ENCODE data around the gene PIK3R2.

The PIK3R2 gene

DNA sequence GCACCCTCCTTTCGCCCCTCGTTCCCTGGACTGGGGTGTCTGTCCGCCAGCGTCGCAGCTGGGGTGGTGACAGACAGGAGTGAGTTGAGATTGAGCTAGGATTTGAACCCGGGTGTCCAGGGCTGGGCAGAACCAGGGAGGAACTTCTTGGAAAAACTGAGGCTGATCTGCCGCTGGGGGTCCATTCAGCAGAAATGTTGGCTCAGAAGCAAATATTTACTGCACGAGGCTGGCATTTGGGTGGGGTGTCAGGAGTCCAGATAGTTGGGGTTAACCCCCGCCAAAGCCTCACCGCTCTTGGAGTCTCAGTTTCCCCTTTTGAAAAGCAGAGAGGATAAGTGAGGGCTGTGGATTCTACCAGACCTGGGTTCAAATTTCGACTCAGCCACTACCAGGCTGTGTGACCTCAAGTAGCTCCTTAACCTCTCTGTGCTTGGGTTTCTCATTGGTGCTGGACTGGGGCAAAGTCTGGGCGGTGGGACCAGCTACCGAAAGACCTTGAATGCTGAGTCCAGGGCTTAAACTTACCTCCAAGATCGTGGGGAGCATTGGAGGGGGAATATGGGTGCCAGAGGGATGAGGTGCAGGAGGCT lies 34.4 kb upstream of the PIK3R2 start:
- DNase-seq (ENCODE audit: insufficient read length, low spot score), result no peak
- no peak for TF ChIP-seq POLR2A (IDR thresholded peaks at IDR 0.05; ENCODE audit: low read depth, low read length)
- FAIRE-seq, result no peak

DNA sequence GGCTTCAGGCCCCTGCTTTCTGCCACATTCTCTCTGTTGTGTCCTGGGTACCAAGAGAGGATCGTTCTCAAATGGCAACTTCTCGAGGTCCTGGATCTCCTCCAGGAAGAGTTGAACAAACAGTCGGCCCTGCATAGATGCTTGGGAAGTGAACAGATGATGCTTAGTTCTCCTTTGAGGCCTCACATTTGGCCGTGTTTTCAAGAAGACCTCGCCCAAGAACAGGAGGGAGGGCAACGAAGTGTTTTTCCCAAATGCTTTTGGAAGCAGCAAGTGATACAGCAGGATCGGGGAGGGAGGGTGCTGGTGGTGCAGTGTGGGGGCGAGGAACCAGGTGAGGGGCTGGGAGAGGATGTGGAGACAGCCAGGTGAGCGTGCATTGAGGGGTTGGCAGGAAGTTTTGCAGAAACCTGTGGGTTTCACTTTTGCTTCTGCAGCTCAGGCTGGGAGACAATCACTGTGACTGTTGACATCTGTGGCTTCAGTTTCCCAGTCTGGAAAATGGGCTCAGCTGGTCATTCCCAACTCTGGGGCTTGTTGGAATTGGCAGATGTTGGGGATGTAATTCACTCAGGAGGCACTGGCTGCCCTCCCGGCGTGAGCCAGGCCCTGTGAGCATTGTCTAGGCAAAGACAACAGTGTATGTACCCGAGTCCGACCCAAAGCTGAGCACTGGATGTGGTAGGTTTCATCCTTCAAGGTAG lies 33.8 kb upstream of the PIK3R2 start:
- FAIRE-seq, result no peak
- TF ChIP-seq POLR2A (IDR thresholded peaks at IDR 0.05; ENCODE audit: low read depth, low read length), result no peak
- no peak for DNase-seq (ENCODE audit: insufficient read length, low spot score)

DNA sequence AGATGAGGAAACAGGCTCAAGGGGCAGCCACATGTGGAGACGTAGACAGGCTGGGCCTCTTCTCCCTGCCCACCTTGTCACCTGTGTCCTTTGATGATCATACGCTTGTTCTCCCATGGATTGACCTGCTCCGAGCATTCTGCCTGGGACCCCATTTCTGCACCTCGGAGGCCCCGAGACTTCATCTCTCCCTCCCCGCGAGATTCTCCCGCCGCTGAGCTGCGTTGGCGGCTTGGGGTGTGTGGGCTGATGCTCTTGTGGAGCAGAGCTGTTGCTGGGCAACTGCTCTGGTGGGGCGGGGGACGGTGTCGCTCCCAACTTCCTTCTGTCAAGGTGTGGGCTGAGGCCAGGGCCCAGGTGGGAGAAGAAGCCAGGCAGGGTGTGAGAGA lies 33.3 kb upstream of the PIK3R2 start:
- TF ChIP-seq POLR2A (IDR thresholded peaks at IDR 0.05; ENCODE audit: low read depth, low read length), result no peak
- no peak for FAIRE-seq
- DNase-seq (ENCODE audit: insufficient read length, low spot score), result no peak

GRCh38 chr19:18120127-18120526 lies 32.8 kb upstream of the PIK3R2 start:
- no peak for TF ChIP-seq POLR2A (IDR thresholded peaks at IDR 0.05; ENCODE audit: low read depth, low read length)
- DNase-seq (ENCODE audit: insufficient read length, low spot score) (no peak), FAIRE-seq (no peak)

DNA sequence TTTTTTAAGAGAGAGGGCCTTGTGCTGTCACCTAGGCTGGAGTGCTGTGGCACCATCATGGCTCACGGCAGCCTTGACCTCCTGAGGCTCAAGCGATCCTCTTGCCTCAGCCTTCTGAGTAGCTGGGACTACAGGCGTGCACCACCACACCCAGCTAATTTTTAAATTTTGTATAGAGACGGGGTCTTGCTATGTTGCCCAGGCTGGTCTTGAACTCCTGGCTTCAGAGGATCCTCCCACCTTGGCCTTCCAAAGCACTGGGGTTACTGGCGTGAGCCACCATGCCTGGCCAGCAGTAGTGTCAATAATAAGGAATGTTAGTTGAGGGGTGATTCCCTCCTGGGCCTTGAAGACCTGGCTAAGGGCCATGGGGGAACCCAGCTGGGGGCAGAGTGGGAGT lies 31.8 kb upstream of the PIK3R2 start:
- no peak for FAIRE-seq
- DNase-seq (ENCODE audit: insufficient read length, low spot score), result no peak
- TF ChIP-seq POLR2A (IDR thresholded peaks at IDR 0.05; ENCODE audit: low read depth, low read length), result no peak

- TF ChIP-seq POLR2A (IDR thresholded peaks at IDR 0.05; ENCODE audit: low read depth, low read length), result no peak
- FAIRE-seq (no peak), DNase-seq (ENCODE audit: insufficient read length, low spot score) (no peak)
Observed at GRCh38 chr19:18122424-18122823, 30.5 kb upstream of the PIK3R2 start.

DNA sequence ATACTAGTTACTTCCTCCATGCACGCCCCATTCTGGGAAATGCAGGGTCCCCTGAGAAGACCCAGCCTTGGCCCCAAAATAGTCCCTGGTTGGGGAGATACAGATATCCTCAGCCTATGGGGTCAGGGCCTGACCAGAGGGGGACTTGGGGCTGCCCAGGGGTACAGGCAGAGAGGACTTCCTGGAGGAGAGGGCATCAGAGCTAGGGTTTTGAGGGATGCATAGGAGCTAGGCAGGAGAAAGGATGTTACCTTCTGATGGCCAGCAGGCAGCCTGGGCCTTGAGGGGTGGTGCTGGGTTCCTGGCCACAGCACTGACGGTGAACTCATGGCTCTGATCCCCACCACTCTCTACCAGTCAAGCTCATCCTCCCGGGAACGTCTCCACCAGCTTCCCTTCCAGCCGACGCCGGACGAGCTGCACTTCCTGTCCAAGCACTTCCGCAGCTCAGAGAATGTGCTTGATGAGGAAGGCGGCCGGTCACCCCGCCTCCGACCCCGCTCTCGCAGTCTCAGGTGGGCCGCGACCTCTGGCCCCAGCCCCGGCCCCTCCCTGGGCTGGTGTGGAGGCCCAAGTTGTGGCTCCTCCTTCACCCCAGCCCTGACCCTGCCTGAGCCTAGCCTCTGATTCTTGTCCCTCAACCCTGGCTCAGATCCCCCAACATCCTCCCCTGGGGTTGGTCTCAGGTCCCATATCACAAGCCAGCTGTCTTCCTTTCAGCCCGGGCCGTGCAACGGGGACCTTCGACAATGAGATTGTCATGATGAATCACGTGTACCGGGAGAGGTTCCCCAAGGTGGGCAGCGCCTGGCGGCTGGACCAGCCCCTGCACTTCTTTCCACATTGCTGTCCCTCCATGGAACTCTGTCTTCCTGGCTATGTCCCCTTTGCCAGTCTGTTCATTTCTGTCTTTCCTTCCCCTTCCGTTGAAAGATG lies 29.8 kb upstream of the PIK3R2 start:
- DNase-seq (ENCODE audit: insufficient read length, low spot score) (no peak), FAIRE-seq (no peak)
- TF ChIP-seq POLR2A (IDR thresholded peaks at IDR 0.05; ENCODE audit: low read depth, low read length), result no peak

DNA sequence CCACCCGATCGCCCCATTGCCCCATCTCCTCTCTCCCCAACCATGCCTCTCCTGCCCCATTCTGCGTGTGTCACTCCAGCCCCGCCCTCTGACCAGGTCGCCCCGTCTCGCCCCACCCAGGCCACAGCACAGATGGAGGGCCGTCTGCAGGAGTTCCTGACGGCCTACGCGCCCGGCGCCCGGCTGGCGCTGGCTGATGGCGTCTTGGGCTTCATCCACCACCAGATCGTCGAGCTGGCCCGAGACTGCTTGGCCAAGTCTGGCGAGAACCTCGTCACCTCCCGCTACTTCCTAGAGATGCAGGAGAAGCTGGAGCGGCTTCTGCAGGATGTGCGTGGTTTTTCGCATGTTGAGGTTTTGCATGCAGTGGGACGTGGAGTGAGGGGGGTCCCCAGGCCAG lies 29.1 kb upstream of the PIK3R2 start:
- TF ChIP-seq POLR2A (IDR thresholded peaks at IDR 0.05; ENCODE audit: low read depth, low read length), result no peak
- no peak for DNase-seq (ENCODE audit: insufficient read length, low spot score)
- no peak for FAIRE-seq

DNA sequence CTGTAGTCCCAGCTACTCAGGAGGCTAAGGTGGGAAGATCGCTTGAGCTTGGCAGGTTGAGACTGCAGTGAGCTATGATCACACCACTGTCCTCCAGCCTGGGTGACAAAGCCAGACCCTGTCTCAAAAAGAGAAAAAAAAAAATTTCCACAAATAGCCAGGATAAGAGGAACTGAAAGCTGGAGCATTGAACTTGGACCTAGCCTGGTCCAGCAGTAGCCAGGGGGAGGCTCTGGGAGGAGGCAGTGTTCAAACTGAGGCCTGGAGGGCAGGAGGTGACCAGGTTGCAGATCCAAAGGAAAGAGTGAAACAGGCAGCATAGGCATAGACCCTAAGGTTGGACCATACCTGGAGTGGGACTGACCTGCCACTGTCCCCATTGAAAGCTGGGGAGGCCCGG lies 26.9 kb upstream of the PIK3R2 start:
- FAIRE-seq (no peak), DNase-seq (ENCODE audit: insufficient read length, low spot score) (no peak)
- no peak for TF ChIP-seq POLR2A (IDR thresholded peaks at IDR 0.05; ENCODE audit: low read depth, low read length)

- TF ChIP-seq POLR2A (IDR thresholded peaks at IDR 0.05; ENCODE audit: low read depth, low read length), result no peak
- no peak for FAIRE-seq
- no peak for DNase-seq (ENCODE audit: insufficient read length, low spot score)
Observed at GRCh38 chr19:18128044-18128443, 24.9 kb upstream of the PIK3R2 start.

- no peak for DNase-seq (ENCODE audit: insufficient read length, low spot score)
- FAIRE-seq, result no peak
- TF ChIP-seq POLR2A (IDR thresholded peaks at IDR 0.05; ENCODE audit: low read depth, low read length), result no peak
Observed at GRCh38 chr19:18128805-18129204, 24.2 kb upstream of the PIK3R2 start.

GRCh38 chr19:18130523-18131242 lies 22.3 kb upstream of the PIK3R2 start:
- DNase-seq (ENCODE audit: insufficient read length, low spot score), result no peak
- FAIRE-seq, result no peak
- TF ChIP-seq POLR2A (IDR thresholded peaks at IDR 0.05; ENCODE audit: low read depth, low read length), result no peak

GRCh38 chr19:18131841-18132596 lies 20.9 kb upstream of the PIK3R2 start:
- FAIRE-seq (no peak), DNase-seq (ENCODE audit: insufficient read length, low spot score) (no peak)
- TF ChIP-seq POLR2A (IDR thresholded peaks at IDR 0.05; ENCODE audit: low read depth, low read length), result no peak

Measured in H54 (cell line).